HG03280 (cell line): ENCODE measurements around the gene KLK1.

ENCODE experiments used
- ATAC-seq: cut with Tn5 transposase; IDR thresholded peaks from one replicate; pipeline ENCODE4 v1.9.1; 2021; ENCODE audit warnings: mild to moderate bottlenecking, moderate library complexity; ENCODE audit not compliant: unreplicated experiment

Gene KLK1

DNA sequence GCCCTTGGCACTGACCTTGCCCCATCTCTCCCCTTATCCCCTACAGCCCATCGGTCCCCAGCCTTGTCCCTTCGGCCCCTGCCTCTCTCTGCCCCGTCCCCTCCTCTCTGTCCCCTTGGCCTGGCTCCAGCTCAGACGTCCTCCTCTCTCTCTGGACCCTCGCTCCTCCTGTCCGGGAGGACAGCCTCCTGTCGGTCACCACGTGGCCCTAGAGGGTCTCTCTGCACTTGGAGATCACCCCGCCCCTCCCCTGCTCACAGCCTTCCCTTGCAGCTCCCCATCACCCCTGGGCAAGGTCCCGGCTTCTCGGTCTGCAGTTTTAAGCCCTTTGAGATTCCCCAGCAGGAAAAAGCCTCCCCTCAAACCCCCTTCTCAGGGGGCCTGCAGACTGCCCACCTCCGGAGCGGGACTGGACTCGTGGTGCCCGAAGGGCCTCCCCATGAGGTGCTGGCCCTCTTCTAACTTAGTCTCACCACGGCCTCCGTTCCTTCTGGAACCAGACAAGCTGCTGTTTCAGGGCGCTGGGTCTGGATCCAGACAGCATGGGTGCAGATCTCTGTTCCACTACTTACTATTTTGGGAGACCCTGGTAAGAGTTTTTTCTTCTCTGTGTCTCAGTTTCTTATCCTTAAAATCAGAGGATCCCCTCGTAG is 13.1 kb upstream of the KLK1 start:
- ATAC-seq: no peak

DNA sequence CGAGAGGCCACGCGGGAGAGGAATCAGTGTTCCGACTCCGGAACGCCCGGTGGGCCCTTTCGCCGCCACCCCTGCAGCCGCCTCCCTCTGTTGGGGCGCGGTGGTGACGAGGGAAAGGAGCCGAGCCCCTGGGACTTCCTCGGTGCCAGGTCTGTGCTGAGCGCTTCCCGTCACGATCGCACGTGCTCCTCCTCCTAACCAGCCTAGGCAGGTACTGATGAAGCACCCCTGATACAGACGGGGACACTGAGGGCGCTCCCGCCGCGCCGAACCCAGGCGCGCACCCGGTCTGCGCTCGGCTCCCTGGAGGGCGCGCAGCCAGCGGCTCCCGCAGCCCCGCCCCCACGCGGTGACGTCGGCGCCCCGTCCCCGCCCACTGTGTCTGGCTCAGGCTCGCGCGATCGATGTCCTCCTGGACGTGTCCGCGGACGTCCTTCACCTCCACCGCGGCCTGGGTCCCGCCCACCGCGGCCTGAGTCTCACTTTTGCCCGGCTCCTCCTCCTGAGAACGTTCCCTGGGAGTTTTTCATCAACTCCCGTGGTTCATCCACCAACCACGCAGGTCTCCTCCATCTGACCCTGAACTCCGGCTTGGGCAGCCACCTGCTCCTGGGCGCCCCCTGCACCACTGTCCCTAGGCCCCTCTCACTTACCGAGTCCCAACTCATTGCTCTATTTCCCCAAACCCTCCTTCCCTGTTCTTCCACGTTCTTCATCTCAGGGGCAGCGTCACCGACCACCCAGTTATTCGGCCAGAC is 12.4 kb upstream of the KLK1 start:
- ATAC-seq: peak; percentile 83

DNA sequence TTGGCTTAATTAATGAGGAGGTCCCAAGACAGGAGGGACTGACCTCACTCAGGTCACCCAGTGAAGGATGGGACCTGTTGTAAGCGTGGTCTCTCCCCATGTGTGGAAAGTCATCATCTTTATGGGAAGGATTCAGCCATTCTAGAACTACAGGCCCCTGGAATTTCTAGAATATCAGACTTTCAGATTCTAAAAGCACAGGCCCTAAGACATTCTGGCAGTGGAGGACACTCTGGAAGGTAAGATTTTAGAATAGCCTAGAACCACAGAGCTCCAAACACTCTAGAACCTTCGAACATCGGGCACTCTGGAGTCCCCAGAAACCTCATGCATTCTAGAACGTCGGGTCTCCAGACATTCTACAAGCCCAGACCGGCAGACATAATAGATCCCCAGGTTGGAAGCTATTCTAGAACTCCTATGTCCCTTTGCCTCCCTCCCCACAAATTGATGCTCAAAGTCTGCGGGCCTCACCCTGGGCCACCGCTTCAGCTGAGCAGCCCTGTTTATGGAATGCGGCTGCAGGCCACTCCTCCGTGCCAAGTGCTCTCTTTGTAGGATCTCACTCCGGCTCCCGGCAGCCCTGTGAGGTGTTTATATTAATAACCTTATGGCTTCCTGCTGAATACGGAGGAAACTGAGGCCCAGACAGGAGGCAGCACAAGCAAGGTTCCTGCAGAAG is 11.7 kb upstream of the KLK1 start:
- no peak for ATAC-seq

DNA sequence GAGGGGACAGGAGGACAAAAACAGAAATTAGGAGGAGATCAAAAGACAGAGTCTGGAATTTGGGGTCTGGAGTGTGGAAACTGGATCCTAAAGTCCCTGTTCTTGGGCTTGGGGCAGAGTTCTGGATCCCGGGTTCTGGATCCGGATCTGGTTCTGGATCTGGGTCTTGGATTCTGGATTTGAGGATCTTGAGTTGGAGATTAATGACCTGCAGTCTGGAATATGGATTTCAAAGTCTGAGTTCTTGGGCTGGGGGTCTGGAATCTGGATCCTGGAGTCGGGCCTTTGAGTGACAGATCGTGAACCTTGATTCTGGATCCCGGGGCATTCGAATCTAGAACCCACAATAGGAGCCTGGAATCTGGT is 10.2 kb upstream of the KLK1 start:
- no peak for ATAC-seq

DNA sequence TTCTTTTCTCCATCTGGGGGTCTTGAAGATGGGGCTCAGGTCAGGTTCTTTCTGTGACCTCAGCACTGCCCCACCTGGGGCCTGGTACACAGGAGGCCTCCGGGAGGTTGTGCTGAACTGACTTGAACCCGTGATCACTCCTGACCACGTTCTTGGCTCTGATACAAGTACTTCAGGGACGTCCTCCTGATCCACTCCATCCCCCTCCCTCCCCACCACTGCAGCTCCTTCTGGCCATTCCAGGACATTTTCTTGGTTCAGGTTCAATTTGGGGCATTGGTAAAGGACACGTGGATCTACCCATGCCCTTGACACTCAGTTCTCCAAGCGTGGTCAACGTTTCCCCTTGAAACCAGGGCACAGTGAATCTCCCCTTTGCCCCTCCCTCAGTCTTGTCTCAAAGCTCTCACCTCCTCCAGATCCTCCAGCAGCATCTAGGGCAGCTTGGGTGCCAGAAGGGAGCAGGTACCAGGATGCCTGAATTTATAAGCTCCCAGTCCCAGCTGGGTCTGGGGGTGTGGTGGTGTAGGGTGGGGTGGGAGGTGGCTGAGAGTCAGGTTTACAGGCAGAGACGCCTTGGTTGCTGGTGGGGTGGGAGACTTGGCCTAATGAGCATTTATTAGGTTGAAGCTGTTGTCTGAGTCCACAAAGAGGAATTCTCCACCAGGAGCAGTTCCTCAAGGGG is 9.7 kb upstream of the KLK1 start, which contains the start of gene KLK15:
TSS of gene KLK15 (minus strand) at position 458 of the 685 bp plus-strand sequence. CDS start 2,082 bp downstream, outside the sequence.
- ATAC-seq: no peak

DNA sequence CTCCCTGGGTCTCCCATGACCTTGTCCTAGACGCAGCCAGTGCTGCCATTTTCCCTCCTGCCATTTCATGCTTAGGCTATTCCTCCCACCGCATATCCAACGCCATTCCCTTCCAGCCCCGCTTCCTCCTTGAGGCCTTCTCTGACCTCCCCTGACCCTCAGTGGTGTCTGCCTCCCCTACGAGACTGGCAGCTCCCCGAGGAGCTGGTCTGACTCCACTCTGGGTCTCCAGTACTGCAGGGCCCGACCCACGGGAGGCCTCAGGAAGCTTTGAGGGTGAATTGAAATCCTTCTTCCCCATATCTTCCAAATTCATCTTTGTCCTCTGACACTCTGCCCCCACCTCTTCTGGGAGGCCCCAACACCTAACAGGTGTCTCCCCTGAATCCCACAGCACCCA is 9.1 kb upstream of the KLK1 start:
- ATAC-seq: no peak

DNA sequence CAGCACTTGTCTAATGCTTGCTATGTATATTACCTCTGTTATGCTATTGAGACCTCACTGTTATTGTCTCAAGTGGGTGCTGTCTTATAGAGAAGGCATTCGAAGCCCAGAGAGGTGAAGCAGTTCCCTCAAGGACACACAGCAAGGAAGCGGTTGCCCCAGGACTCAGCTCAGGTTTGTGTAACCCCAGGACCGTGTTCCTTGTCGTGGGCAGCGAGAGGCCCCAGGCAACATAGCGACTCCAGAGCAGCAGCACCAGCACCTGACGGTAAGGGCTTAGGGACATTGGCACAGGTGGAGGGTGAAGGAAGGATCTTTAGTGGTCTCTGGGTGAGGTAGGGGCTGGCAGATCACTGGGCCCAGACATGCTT is 7.4 kb upstream of the KLK1 start:
- ATAC-seq: no peak

DNA sequence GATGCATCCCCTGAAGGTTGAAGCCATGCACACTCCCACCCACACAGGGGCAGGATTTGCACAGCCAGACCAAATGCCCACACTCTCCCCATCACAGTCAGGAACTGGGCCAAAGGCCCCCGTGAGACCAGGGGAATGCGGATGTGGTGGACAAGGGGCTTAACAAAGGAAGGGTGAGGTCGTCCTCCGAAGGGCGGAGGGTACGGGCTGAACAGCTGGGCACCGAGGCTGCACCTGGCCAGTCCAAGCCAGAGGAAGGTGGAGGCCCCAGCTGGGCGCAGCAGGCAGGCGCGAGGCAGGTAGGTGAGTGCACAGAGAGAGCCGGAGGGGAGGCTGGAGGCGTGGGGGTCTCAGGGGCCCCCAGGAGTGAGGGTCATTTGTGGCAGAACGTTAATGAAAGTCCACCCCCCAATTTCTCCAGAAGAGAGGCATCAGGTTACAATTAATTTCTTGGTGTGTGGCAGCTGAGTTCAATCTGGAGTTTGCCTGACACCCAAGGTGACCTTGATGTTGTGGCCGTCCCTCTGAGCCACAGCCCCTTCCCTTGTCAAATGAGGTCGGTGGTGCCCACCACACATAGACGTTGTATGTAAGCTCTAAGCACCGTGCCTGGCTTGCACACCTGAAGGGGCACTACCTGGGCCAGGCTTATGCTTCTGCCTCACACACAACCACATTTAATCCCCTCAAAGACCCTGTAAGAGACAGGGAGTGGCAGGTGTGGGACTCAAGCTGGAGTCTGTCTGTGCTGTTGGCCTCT is 6.9 kb upstream of the KLK1 start:
- ATAC-seq: no peak

DNA sequence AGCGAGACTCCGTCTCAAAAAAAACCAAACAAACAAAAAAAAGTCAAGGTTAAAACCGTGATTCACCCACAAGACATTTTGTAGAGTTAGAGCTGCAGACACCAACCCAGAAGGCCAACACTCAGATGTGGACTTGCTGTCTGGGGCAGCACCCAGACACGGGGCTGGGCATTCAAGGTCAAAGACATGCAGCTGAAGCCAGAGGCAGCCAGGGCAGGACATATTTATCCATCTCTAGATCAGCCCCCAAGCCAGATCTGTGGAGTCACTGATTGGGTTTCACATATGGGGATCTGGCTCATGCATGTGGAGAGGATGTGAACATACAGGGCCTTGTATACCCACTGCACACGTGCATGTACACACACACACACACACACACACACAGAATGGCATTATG is 6.2 kb upstream of the KLK1 start:
- no peak for ATAC-seq

DNA sequence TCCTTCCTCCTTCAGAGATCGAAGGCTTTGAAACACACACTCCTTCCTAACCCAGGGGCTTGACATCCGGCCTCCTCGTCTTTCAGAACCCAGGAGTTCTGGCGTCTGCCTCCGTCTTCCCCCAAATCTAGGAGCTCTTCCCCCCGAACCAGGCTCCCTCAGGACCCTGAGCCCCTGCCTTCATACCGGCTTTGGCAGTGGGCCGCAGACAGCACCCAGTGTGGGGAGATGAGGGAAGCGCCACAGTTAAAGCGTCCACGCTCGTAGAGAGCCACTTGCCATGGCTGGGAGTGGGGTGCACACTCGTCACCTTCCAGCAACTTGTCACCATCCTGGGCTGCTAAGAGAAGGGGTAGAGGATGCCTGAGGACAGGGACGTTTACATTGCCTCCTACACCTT is 3.9 kb upstream of the KLK1 start:
- ATAC-seq: no peak

DNA sequence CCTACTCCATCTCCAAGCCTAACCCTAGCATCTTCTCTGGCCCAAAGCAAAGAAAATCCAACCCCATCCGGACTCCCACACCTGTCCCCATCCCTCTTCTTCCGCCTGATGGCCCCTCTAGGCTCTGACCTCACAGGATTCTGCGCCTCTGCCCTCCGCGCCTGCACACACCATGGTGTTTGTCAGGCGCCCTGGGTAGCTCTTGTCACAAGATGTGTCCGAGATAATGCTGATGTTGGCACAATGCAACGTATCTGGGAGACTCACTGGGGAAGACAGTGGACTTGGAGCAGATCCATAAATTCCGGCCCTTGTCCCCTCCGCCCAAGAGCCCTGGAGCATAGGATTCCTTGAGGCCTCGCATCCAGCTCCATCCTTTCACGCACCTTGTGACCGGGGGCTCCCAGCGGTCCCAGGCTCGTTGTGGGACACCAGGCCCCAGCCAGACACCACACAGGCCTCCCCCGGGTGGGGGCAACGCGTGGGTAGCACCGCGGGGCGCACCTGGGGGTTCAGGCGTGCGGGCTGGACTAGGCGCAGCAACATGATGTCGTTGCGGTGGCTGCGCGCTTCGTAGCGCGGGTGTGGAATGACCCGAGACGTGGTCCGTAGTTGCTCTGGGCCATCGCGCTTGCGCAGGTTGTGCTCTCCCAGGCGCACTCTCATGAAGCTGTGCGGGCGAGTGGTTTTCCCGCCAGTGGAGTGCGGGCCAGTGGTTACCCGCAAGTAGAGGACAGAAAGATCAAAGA is 3.1 kb upstream of the KLK1 start:
- ATAC-seq: no peak

DNA sequence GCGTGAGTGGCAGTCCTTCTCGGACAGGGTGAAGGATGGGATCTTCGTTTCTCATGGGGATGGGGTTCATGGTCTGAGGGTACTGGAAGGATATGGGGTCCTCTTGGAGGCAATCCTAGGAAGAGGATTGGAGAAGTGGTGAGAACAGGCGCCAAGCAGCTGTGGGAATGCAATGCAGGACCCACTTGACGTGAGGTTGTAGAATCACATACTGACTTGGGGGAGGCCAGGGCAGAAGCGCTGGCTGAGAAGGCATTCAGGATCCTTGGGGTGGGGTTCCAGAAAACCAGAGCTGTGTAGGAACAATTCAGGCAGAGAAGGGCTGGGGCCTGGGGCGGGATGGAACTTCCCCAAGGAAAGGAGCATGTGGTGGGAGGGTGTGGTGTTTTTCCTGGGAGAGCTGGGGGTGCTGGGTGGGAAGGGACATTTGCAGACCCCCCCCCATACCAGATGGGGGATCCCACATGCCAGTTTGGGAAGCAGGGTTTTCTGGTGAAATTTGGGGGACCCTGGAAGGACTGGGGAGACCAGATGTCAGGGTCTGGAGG is 852 bp downstream of the KLK1 start:
- no peak for ATAC-seq

DNA sequence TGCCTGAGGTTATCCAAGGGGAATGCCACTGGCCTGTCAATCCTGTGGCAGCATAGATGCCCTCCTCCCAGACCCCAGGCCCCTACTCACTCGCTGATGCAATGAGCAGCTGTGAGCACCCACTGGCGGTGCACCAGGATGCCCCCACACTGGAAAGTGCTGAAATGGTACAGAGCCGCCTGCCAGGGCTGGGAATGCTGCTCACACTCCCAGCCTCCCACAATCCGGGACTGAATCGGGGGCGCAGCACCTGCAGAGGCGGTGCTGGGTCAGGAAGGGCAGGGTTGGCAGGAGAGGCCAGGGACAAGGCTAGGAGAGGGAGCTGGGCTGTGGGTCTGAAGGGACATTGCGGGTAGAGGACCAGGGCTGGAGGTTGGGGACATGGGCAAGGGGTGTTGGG is 2.0 kb downstream of the KLK1 start:
- ATAC-seq: no peak

DNA sequence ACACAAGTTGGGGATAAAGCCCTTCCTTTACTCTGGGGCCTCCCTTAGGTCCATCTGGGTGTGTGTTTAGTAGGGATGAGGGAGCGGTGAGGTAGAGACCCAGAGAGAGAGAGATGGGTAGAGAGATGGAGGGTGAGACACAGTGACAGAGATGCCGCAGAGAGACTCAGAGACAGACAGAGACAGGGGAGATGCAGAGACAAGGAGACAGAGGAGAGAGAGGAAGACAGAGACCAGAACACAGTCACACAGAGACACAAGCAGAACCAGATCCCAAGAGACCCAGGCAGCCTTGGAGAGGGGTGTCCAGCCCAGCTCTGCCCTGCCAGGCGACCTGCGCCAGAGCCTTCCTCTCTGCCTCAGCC is 2.4 kb downstream of the KLK1 start:
- ATAC-seq: no peak

DNA sequence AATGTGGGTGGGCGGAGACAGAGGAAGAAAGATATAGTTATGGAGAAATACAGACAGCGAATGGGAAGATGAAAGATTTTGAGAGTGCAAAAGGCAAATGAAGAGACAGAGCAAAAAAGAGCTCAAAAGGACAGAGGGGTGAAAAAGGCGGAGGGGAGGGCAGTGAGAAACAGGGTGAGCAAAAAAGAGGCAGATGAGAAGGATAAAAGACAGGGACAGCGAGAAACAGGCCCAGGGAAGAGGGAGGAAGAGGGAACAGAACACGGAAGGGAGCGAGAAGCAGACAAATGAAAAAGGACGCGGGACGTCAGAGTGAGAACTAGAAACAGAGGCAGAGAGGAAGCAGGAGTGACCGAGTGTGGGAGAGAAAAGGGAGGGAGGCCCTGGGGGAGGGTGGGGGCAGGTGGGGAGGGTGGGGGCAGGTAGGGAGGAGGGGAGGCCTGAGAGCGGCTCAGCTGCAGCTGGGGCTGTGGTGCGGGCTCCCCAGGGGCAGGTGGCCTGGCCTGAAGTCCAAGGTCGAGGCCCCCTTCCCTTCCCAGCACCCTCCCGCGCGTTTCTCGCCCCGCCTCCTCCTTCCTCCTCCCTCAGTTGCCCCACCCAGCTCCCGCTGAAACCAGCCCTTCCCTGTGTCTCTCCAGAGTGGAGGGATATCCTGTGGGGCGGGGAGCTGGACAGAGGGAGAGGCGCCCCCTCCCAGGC is 2.9 kb downstream of the KLK1 start:
- no peak for ATAC-seq

DNA sequence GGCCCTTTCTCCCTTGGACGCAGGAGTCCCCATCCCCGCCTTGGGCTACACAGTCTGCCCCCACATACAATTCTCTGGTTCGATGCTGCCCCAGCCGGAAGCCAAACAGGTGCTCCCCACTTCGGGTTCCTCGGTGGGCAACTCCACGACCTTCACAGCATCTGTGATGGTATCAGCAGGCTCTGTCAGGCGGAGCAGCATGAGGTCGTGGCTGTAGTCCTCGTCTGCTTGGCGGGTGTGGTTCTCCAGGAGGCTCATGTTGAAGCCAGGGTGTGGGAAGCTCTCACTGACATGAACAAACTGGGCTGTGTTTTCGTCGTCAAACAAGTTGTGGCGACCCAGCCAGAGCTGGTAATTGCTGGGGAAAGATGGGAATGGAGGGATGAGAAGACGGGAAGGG is 3.5 kb downstream of the KLK1 start:
- ATAC-seq: no peak

DNA sequence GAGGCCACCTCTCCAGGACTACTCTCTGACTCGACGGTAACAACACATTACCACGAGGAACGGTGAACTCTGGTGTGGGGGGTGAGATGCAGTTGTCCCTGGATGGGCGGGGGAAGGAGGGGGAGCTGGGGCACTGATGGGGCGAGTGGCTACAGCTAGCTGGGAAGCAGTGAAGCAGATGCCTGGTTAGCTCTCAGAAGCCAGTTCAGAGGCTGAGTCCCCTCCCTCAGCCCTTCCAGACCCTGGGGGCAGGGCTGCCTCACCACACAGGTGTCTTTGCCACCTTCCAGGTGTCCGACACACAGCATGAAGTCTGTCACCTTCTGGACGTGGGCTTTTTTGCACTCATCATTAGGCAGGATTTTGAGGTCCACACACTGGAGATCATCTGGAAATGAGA is 4.0 kb downstream of the KLK1 start:
- ATAC-seq: no peak

DNA sequence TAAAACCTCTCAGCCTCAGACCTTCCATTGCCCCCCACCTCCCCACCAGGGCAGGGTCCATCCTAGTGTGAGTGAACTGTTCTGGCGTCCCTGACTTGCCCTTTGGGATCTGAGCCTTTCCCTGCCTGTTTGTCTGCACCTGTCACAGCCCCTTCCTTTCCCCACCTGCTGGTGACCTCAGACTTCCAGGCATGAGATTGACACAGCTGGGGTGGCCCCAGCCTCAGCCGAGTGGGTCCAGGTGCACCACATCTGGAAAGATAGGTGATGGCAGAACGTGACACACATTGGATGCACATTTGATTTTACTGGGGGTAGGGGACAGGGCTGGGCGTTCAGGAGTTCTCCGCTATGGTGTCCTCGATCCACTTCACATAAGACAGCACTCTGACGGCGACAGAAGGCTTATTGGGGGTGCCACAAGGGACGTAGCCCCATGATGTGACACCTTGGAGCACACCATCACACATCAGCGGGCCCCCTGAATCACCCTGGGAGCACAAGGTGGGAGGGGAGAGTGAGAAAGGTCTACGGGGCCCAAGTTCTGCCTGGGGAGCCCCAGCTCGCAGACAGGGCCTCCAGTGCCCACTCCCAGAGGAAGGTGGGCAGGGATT is 4.6 kb downstream of the KLK1 start:
- ATAC-seq: no peak
